ENCODE data around the gene MAP1LC3A. TPM values are rescaled to one million over a fixed set of nuclear protein-coding genes. Genes with fewer than 3 reads are reported as not detected.

The MAP1LC3A gene
- total RNA-seq, 3 donors from 2014 or later: 39.2 to 58.2 (median 51.5) TPM

- peaks cover 0 to 3% of the 10 kb centered on the region in 2 donors for H3K9me3 ChIP-seq
- H3K27ac ChIP-seq: no peak overlapping the region
- TF ChIP-seq CTCF (IDR thresholded peaks at IDR 0.05) (no peak), POLR2A (IDR thresholded peaks at IDR 0.05) (no peak)
- DNase-seq (ENCODE audit: low spot score in 2 of 2): no peak
- intact Hi-C loops (cut with DNase I; ENCODE audit: low total_unique reads): no loop called here
- H3K36me3 ChIP-seq: no peaks in the 10 kb centered on the region
- H3K27me3 ChIP-seq: no peaks in the 10 kb centered on the region
- no peak overlapping the region for H3K4me3 ChIP-seq
- no peaks in the 10 kb centered on the region for H3K4me1 ChIP-seq
These were observed 48.5 kb downstream of the MAP1LC3A start for GRCh38 chr20:34607066-34607465.

Other genes with a start within 250 kb of the MAP1LC3A start
- 10 to 100 TPM; 56.6 to 72.3 (median 60.6) TPM for gene ITCH, start 195.4 kb upstream of the MAP1LC3A start, total RNA-seq
- gene DYNLRB1, start 42.3 kb upstream of the MAP1LC3A start, total RNA-seq: 10 to 100 TPM; 77.7 to 100.0 (median 98.1) TPM
- 10 to 100 TPM in 2 of 3 donors, 1 to 10 TPM in 1; 7.4 to 16.1 (median 15.8) TPM for gene PIGU, start 118.4 kb downstream of the MAP1LC3A start, total RNA-seq
- gene TP53INP2, start 145.6 kb downstream of the MAP1LC3A start, total RNA-seq: 1 to 10 TPM; 4.7 to 8.0 (median 4.9) TPM